Measurements from ENCODE around the gene KDM4F. TPM values are rescaled to one million over a fixed set of nuclear protein-coding genes. Genes with fewer than 3 reads are reported as not detected.

Gene KDM4F
- total and polyA plus RNA-seq, 2 donors (not counting 3 experiments of a cell fraction or from before 2014, with no cell fraction given) = not detected

DNA sequence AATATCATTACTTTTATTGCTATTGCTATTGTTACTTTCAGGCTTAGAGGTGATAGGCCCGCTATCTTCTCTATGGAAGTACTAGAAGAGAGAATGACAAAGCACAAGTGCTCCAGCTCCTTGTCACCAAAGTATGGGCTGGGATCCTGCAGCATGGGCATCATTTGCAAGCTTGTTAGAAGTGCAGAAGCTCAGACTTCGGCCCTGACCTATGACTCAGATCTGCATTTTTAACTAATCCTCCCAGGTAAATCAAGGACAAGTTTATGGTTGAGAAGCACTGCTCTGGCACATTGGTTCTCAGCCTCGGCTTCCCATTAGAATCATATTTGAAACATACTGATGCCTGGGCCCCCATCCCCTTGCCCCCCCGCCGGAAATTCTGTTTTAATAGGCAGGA is 31.8 kb downstream of the KDM4F start:
- Histone ChIP-seq H3K9me3 (replicated peaks; ENCODE audit: control insufficient read depth, insufficient read depth, low read length) (no peaks in the 10 kb centered on the region), H3K36me3 (ENCODE audit: control insufficient read depth in 2 of 2, extremely low read depth in 1 of 2, insufficient read depth in 2 of 2, low read length in 2 of 2) (no peaks in the 10 kb centered on the region), H3K27ac (ENCODE audit: insufficient read depth, low read depth, low read length) (no peak overlapping the region), H3K9me1 (replicated peaks; ENCODE audit: control insufficient read depth, extremely low read depth, insufficient read depth, low read length) (no peaks in the 10 kb centered on the region), H4K20me1 (replicated peaks; ENCODE audit: control insufficient read depth, extremely low read depth, insufficient read depth, low read length) (no peaks in the 10 kb centered on the region), H3K27me3 (ENCODE audit: control insufficient read depth in 2 of 2, insufficient read depth in 2 of 2, low read length in 2 of 2) (no peaks in the 10 kb centered on the region), H3K79me2 (ENCODE audit: control insufficient read depth, insufficient read depth, low read length) (no peaks in the 10 kb centered on the region), H3K4me2 (ENCODE audit: insufficient read depth, low read length) (peak overlapping the region; percentile 4), H3K4me1 (ENCODE audit: control insufficient read depth, extremely low read depth, insufficient read depth, low read length) (peaks cover 9% of the 10 kb centered on the region), H2AFZ (ENCODE audit: low read depth, low read length) (peak overlapping the region; percentile 89), H3K4me3 (replicated peaks in 1 of 3; ENCODE audit: insufficient read depth in 1 of 3, low read depth in 1 of 3, low read length in 3 of 3) (no peak overlapping the region), H3K9ac (replicated peaks; ENCODE audit: extremely low read depth, insufficient read depth, low read length) (no peak overlapping the region)
- FAIRE-seq (no peak), DNase-seq (ENCODE audit: low read depth, low spot score) (peak; percentile 8)
- no peak for TF ChIP-seq EZH2 (IDR thresholded peaks at IDR 0.05; ENCODE audit: borderline replicate concordance, low read depth, low read length, severe bottlenecking)
- TF ChIP-seq, protein P1, sequence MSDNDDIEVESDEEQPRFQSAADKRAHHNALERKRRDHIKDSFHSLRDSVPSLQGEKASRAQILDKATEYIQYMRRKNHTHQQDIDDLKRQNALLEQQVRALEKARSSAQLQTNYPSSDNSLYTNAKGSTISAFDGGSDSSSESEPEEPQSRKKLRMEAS (IDR thresholded peaks at IDR 0.05; ENCODE audit: insufficient read depth, insufficient read length) = no peak
- no peak for TF ChIP-seq MYC (IDR thresholded peaks at IDR 0.05; ENCODE audit: low read depth, low read length)
- TF ChIP-seq POLR2A (IDR thresholded peaks at IDR 0.05; ENCODE audit: low read depth, low read length) = no peak
- no peak for TF ChIP-seq POLR2AphosphoS5 (IDR thresholded peaks at IDR 0.05; ENCODE audit: insufficient read depth, low read depth, low read length)
- TF ChIP-seq CTCF (IDR thresholded peaks at IDR 0.05; ENCODE audit: extremely low read depth in 1 of 2, insufficient read depth in 1 of 2, low read depth in 1 of 2, low read length in 2 of 2) = no peak
- TF ChIP-seq GATA2 (IDR thresholded peaks at IDR 0.05; ENCODE audit: insufficient read depth, insufficient read length, low read depth, low read length) = no peak
- TF ChIP-seq FOS (IDR thresholded peaks at IDR 0.05; ENCODE audit: borderline replicate concordance, insufficient read depth, low read length) = no peak
- TF ChIP-seq JUN (IDR thresholded peaks at IDR 0.05; ENCODE audit: borderline replicate concordance, insufficient read depth, insufficient read length, low read depth) = no peak
- dilution Hi-C loops (cut with MboI; ENCODE audit: extremely low pct_ligation_motif_present, low sequenced_read_pairs) (no loop called here), intact Hi-C loops (cut with micrococcal nuclease) (no loop called here)
- CTCF ChIA-PET = interaction anchor here (0.6 to 3.2 kb wide), 7 partner anchors 9 to 70 kb away, joined by 3 to 13 read pairs (median 6); partner anchors contain the start of genes ENDOD1 and SRSF8
- POLR2A ChIA-PET = interaction anchor here (1.5 kb wide), 1 partner anchor 9 kb away, joined by 4 read pairs; the partner anchor contains the start of gene ENDOD1
- BruUV-seq (replicated peaks) = no TSS peak

All from endothelial cell of umbilical vein (primary cell).